ENCODE measurements around the gene PTPRE.
A peak's percentile ranks its signal among the peaks of the same experiment; 100 is the strongest.

Gene PTPRE

DNA sequence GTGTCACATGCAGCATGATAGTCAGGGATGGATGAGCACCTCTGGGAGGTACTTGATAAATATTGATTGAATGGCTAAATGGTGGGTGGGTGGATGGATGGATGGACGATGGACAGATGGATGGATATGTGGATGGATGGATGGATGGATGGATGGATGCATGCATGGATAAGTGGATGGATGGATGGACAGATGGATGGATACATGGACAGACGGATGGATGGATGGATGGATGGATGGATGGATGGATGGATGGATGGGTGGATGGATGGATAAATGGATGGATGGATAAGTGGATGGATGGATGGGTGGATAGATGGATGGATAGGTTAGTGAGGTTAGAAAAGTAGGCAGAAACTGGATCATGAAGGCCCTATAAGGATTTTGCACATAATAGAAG is 37.4 kb downstream of the PTPRE start:
- ATAC-seq, result no peak
- peaks cover 15% of the 10 kb centered on the region for H3K4me1 Mint-ChIP-seq
- H3K27ac Mint-ChIP-seq, result no peak overlapping the region
- no peaks in the 10 kb centered on the region for H3K36me3 Mint-ChIP-seq
- H3K27me3 Mint-ChIP-seq, result peaks cover 33% of the 10 kb centered on the region
- peaks cover 5% of the 10 kb centered on the region for H3K9me3 Mint-ChIP-seq
- no peak overlapping the region for H3K4me3 Mint-ChIP-seq

DNA sequence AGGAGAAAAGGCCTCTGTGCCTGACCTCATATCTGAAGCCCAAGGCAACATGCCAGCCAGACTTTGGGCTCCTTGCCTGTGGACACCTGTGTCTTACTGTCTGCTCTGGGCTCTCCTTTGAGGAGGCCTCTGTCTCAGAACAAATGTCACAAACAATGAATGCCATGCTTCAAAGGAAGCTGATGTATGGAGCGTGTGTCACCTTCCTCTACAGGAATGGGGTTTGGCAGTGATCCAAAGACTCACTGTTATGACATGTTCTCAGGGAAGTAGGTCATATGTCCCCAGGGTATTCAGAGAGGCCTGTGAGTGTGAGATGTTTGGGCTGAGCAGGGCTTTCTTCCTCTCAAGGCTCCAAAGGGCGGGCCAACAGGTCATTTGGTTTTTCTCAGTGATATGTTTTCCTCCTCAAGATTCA is 38.4 kb downstream of the PTPRE start:
- H3K4me1 Mint-ChIP-seq, result peaks cover 15% of the 10 kb centered on the region
- ATAC-seq, result peak; percentile 56
- H3K27me3 Mint-ChIP-seq, result peaks cover 29% of the 10 kb centered on the region
- H3K36me3 Mint-ChIP-seq, result no peaks in the 10 kb centered on the region
- H3K9me3 Mint-ChIP-seq, result peaks cover 5% of the 10 kb centered on the region
- H3K4me3 Mint-ChIP-seq, result no peak overlapping the region
- H3K27ac Mint-ChIP-seq, result no peak overlapping the region

GRCh38 chr10:127945948-127946711 is 39.2 kb downstream of the PTPRE start:
- no peak overlapping the region for H3K27ac Mint-ChIP-seq
- peaks cover 28% of the 10 kb centered on the region for H3K27me3 Mint-ChIP-seq
- no peak for ATAC-seq
- H3K36me3 Mint-ChIP-seq, result no peaks in the 10 kb centered on the region
- H3K4me1 Mint-ChIP-seq, result peaks cover 15% of the 10 kb centered on the region
- peaks cover 5% of the 10 kb centered on the region for H3K9me3 Mint-ChIP-seq
- no peak overlapping the region for H3K4me3 Mint-ChIP-seq

DNA sequence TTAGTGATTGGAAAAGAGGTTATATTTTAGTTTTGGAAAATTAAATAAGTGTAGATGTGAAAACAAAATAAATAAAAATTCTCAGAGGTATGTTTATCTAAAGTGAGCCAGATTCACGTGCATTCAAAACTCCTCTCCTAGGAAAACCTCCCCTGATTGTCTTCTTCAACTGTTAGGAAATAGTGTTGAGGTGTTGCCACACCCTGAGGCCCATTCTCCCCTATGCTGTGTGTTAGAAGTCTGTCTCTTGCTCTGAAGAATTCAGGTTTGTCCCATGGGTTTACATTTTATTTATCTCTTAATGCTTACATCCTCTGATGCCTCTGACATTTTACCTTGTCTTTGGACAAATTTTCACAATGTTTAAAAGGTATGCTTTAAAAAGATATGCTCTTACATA is 40.3 kb downstream of the PTPRE start:
- ATAC-seq, result no peak
- H3K4me3 Mint-ChIP-seq, result no peak overlapping the region
- peaks cover 15% of the 10 kb centered on the region for H3K4me1 Mint-ChIP-seq
- peaks cover 5% of the 10 kb centered on the region for H3K9me3 Mint-ChIP-seq
- peaks cover 27% of the 10 kb centered on the region for H3K27me3 Mint-ChIP-seq
- no peaks in the 10 kb centered on the region for H3K36me3 Mint-ChIP-seq
- no peak overlapping the region for H3K27ac Mint-ChIP-seq

- peaks cover 5% of the 10 kb centered on the region for H3K9me3 Mint-ChIP-seq
- peaks cover 15% of the 10 kb centered on the region for H3K4me1 Mint-ChIP-seq
- no peak for ATAC-seq
- peaks cover 13% of the 10 kb centered on the region for H3K27me3 Mint-ChIP-seq
- no peak overlapping the region for H3K27ac Mint-ChIP-seq
- H3K36me3 Mint-ChIP-seq, result no peaks in the 10 kb centered on the region
- H3K4me3 Mint-ChIP-seq, result no peak overlapping the region
Measured at GRCh38 chr10:127948791-127949190, 41.9 kb downstream of the PTPRE start.

- H3K4me1 Mint-ChIP-seq, result peaks cover 15% of the 10 kb centered on the region
- H3K27me3 Mint-ChIP-seq, result peaks cover 9% of the 10 kb centered on the region
- no peak overlapping the region for H3K4me3 Mint-ChIP-seq
- no peaks in the 10 kb centered on the region for H3K9me3 Mint-ChIP-seq
- no peaks in the 10 kb centered on the region for H3K36me3 Mint-ChIP-seq
- ATAC-seq, result no peak
- H3K27ac Mint-ChIP-seq, result no peak overlapping the region
Measured at GRCh38 chr10:127949831-127950230, 42.9 kb downstream of the PTPRE start.

GRCh38 chr10:127951861-127952574 is 45.1 kb downstream of the PTPRE start:
- Mint-ChIP-seq H3K9me3 (peaks cover 3% of the 10 kb centered on the region), H3K4me3 (no peak overlapping the region), H3K27me3 (peaks cover 9% of the 10 kb centered on the region), H3K27ac (no peak overlapping the region), H3K36me3 (no peaks in the 10 kb centered on the region), H3K4me1 (no peaks in the 10 kb centered on the region)
- no peak for ATAC-seq

DNA sequence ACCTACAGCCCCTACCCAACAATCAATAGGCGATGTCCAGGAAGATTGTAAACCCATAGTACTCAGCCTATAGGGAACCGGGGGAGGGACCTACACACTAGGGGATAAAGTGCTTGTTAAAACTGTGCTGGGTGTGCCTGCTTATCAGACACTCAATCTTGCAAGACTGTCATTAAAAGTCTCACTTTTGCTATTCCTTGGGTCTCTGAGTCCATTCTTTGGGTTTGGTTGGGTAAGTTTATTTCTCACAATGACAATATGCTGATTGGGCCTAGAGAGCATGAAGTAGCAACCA is 45.6 kb downstream of the PTPRE start:
- Mint-ChIP-seq H3K27ac (no peak overlapping the region), H3K9me3 (peaks cover 7% of the 10 kb centered on the region), H3K4me3 (no peak overlapping the region), H3K36me3 (no peaks in the 10 kb centered on the region), H3K27me3 (peaks cover 9% of the 10 kb centered on the region), H3K4me1 (no peaks in the 10 kb centered on the region)
- ATAC-seq, result no peak

GRCh38 chr10:127952918-127953317 is 46.0 kb downstream of the PTPRE start:
- ATAC-seq, result no peak
- Mint-ChIP-seq H3K4me3 (no peak overlapping the region), H3K27me3 (peaks cover 9% of the 10 kb centered on the region), H3K4me1 (no peaks in the 10 kb centered on the region), H3K27ac (no peak overlapping the region), H3K9me3 (peaks cover 7% of the 10 kb centered on the region), H3K36me3 (no peaks in the 10 kb centered on the region)

DNA sequence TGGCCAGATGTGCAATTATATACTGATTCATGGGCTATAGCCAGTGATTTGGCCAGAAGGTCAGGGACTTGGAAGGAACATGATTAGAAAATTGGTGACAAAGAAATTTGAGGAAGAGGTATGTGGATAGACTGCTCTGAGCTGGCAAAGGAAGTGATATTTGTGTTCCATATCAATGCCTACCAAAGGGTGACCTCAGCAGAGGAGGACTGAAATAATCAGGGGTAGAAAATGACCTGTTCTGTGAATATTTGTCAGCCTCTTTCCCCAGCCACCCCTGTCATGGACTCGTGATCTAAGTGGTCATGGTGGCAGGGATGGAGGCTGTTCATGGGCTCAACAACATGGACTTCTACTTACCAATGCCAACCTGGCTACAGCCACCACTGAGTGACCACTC is 47.0 kb downstream of the PTPRE start:
- ATAC-seq, result no peak
- Mint-ChIP-seq H3K36me3 (no peaks in the 10 kb centered on the region), H3K27ac (no peak overlapping the region), H3K4me3 (no peak overlapping the region), H3K27me3 (peaks cover 9% of the 10 kb centered on the region), H3K4me1 (no peaks in the 10 kb centered on the region), H3K9me3 (peaks cover 7% of the 10 kb centered on the region)

DNA sequence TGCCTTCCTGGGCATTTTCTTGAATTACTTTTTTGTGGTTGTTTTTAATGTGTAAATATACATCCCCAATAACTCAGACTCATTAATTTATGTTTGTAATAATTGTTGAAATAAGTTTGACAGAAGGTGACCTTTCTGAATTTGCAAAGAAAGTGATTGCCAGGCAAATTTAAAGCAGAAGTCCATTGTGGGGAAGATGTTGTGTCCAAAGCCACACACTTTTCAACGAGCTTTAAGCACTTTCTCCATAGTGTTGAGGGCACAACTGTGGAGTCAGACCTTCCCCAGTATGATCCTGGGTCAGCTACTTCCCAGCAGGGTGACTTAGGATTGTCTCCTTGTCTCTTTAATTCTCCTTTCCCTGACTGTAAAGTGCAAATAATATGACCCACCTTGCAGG is 52.5 kb downstream of the PTPRE start:
- ATAC-seq, result no peak
- H3K36me3 Mint-ChIP-seq, result no peaks in the 10 kb centered on the region
- peaks cover 7% of the 10 kb centered on the region for H3K9me3 Mint-ChIP-seq
- no peak overlapping the region for H3K27ac Mint-ChIP-seq
- H3K4me3 Mint-ChIP-seq, result no peak overlapping the region
- H3K27me3 Mint-ChIP-seq, result peaks cover 25% of the 10 kb centered on the region
- no peaks in the 10 kb centered on the region for H3K4me1 Mint-ChIP-seq

DNA sequence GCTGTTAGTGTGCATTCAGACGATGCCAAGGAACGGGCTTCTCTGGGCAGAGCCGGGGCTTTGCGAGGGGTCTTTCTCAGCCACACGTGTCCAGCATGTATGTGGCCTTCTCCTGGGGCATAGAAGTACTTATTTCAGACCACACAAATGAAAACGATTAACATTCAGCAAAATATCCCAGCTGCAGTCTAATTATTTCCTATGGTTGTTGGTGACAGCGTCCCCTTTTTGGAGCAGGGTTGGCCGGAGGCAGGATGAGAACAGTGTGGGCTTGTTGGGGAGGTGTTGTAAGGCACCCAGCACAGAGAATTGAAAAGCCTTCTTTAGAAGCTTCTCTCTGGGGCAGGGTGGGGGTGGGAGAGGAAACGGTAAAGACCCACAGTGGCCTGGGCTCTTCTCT is 54.2 kb downstream of the PTPRE start:
- Mint-ChIP-seq H3K27me3 (peaks cover 32% of the 10 kb centered on the region), H3K4me3 (no peak overlapping the region)
- no peak for ATAC-seq

DNA sequence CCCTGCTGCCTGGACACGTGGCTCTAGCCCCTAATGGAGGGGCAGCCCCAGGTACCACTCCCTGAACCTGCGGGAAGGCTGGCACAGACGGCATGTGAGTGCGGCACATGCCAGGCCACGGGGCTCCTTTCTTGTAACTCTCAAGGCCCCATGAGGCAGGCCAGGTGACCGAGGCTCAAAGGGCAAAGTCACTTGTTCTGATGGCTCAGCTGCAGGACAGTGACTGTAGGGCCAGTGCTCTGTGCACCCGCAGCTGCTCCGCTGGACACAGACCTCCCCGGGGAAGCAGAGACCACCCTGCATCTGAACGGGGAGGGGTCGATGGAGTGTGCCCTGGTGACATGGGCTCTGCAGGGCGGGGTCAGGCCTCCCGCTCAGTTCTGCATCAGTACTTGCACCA is 55.3 kb downstream of the PTPRE start:
- Mint-ChIP-seq H3K4me1 (no peaks in the 10 kb centered on the region), H3K9me3 (peaks cover 4% of the 10 kb centered on the region), H3K4me3 (no peak overlapping the region), H3K27ac (no peak overlapping the region), H3K36me3 (no peaks in the 10 kb centered on the region), H3K27me3 (peaks cover 35% of the 10 kb centered on the region)
- ATAC-seq, result no peak

More for the DNA sequence above, 54.2 kb downstream of the PTPRE start:
- Mint-ChIP-seq H3K4me1 (no peaks in the 10 kb centered on the region), H3K36me3 (no peaks in the 10 kb centered on the region), H3K9me3 (peaks cover 7% of the 10 kb centered on the region), H3K27ac (no peak overlapping the region)

DNA sequence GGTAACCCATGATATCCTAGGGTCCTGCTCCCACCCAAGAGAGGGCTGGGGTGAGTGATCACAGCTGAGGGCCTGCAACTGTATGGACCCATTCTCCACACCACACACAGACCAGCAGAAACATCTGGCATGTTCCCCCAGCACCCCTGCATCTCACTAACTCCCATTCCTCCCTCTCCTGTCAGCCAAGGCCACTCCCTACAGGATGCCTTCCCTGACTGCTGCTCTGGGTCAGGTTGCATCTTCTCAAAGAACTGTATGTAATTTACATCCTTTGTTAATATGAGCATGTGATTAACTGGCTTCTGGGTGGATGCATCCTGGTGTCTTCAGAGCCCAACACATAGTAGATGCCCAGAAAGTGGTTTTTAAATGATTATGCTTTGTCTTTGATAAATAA is 56.2 kb downstream of the PTPRE start:
- Mint-ChIP-seq H3K4me1 (no peaks in the 10 kb centered on the region), H3K36me3 (no peaks in the 10 kb centered on the region), H3K27ac (no peak overlapping the region), H3K4me3 (no peak overlapping the region), H3K9me3 (no peaks in the 10 kb centered on the region), H3K27me3 (peaks cover 35% of the 10 kb centered on the region)
- ATAC-seq, result no peak

- ATAC-seq, result no peak
- Mint-ChIP-seq H3K27ac (no peak overlapping the region), H3K4me1 (no peaks in the 10 kb centered on the region), H3K9me3 (no peaks in the 10 kb centered on the region), H3K36me3 (no peaks in the 10 kb centered on the region), H3K4me3 (no peak overlapping the region), H3K27me3 (peaks cover 35% of the 10 kb centered on the region)
Measured at GRCh38 chr10:127964621-127965020, 57.7 kb downstream of the PTPRE start.

- Mint-ChIP-seq H3K9me3 (no peaks in the 10 kb centered on the region), H3K4me3 (no peak overlapping the region), H3K4me1 (no peaks in the 10 kb centered on the region), H3K27ac (no peak overlapping the region), H3K36me3 (no peaks in the 10 kb centered on the region), H3K27me3 (peaks cover 27% of the 10 kb centered on the region)
- no peak for ATAC-seq
Measured at GRCh38 chr10:127966875-127967274, 60.0 kb downstream of the PTPRE start.
